ENCODE measurements around the gene PCSK4.
"Not testable (repeated sequence)": the region's sequence is repeated elsewhere in the genome, so short reads cannot be mapped to it uniquely, and the experiment has no call there.

PCSK4 gene

DNA sequence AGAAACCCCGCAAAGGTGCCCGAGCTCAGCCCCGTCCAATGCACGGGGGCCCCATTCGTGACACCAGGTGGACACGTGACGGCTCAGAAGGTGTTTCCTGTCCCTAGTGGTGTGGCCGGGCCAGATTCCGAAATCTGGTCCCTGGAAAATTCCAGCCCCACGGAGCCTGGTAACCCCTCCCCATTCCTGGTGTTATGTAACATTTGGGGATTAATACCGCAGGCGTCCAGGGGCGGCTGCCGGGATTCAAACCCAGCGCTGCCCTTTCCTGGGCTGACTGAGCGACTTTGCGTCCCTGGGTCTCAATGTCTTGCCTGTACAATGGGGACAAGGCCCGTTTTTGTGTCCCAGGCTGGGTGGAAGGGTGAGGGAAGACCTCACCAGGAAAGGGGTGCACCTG is 32.7 kb upstream of the PCSK4 start:
- in situ Hi-C loops (cut with HindIII; ENCODE audit: low sequenced_read_pairs) = no loop called here

DNA sequence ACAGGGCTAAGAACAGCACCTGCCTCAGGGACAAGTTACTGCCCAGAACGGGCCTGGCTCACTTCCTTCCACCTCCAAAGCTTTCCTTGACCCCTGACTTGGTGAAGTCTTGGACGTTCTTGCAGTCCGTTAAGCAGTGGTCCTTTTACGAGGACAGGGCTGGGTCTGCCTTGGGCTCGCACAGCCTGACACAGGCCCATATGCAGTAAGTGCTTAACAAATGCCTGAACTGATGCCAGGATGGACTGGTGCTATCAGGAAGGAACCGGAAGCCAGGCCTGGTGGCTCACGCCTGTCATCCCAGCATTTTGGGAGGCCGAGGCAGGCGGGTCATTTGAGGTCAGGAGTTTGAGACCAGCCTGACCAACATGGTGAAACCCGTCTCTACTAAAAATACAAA is 31.9 kb upstream of the PCSK4 start:
- in situ Hi-C loops (cut with HindIII; ENCODE audit: low sequenced_read_pairs) = no loop called here

DNA sequence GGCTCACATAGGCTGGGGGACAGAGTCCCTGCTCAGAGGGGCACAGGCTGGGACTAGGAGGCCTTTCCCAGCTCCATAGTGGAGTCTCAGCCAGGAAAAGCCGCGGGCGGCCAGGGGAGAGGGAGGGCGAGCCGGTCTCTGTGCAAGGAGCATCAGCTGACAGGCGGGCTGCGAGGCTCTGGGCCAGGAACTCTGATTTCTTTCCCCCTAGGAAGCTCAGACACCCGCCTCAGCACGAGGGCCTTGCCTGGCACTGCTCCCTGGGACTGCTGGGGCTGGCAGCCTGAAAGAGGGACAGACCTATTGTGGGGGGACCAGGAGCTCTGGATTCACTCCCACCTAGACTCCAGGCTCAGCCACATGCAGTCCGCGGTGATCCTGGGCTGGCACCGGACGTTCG is 31.5 kb upstream of the PCSK4 start:
- in situ Hi-C loops (cut with HindIII; ENCODE audit: low sequenced_read_pairs) = no loop called here

DNA sequence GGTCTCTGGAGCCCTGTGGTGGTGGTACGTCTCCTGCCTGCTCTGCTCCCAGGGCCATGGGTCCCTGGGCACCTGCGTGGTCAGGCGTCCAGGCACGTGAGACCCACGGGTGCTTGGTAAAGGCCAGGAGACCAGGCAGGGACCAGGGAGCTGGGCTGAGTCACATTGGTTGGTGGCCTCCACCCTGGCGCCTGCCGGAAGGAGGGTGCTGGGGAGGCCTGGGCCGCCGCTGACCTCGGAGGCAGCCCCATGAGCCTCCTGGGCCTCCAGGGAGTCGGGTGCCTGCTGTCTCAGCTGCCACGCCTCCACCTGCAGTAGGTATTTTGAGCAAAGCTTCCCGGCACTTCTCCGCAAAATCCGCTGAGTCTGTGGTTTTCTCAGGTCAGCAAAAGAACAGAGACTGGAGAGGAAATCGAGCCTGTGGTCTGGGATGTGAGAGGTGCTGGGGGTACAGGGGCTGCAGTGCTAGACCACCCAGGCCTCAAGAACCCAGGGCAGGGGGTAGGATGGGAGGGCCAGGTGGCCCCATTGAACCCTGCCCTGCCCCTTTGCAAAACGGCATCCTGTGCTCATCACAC is 30.1 kb upstream of the PCSK4 start:
- in situ Hi-C loops (cut with HindIII; ENCODE audit: low sequenced_read_pairs) = no loop called here

DNA sequence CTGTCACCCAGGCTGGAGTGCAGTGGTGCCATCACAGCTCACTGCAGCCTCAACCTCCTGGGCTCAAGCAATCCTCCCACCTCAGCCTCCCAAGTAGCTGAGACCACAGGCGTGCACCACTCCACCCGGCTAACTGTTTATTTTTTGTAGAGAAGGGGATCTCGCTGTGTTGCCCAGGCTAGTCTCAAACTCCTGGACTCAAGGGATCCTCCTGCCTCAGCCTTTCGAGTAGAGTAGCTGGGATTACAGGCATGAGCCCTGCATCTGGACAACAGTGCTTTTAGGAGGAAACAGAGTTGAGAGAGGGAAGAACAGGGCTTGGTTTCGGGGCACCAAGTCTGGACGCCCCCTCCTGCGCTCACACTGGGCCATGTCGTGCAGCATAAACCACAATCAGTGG is 29.7 kb upstream of the PCSK4 start:
- in situ Hi-C loops (cut with HindIII; ENCODE audit: low sequenced_read_pairs) = not testable (repeated sequence)

DNA sequence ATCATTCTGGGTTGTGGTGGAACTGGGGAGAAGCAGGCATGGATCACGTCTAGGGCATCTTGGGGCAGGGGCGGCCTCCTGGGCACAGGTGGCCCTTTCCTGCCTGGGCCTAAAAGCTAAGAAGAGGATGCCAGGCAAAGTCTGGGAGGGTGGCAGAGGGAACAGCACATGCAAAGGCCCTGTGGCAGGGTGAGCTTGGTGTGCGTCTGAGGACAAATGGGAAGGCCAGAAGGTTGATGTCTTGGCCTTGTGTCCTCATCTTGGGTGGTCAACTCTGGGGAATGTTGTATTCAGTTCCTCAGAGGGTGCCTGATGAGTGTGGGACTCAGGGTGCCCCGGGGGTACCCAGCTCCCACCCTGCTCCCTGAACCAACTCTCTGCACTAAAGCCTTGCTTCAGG is 28.3 kb upstream of the PCSK4 start:
- in situ Hi-C loops (cut with HindIII; ENCODE audit: low sequenced_read_pairs) = no loop called here

DNA sequence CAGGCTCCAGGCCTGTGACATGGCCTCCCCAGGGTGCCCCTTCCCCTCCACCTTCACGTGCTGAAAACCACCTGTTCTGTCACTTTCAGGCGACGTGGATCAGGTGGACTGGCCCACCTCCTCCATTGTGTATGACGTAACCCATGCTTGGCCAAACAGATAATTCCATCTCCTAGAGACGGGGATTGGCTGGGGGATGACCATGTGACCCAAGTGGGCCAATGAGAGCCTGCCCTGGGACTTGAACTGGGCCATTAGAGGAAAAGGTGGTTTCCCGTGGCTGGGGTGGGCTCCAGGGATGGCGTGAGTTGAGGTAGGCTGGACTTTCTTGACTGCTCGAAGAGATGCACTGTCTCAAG is 26.2 kb upstream of the PCSK4 start:
- in situ Hi-C loops (cut with HindIII; ENCODE audit: low sequenced_read_pairs) = no loop called here

DNA sequence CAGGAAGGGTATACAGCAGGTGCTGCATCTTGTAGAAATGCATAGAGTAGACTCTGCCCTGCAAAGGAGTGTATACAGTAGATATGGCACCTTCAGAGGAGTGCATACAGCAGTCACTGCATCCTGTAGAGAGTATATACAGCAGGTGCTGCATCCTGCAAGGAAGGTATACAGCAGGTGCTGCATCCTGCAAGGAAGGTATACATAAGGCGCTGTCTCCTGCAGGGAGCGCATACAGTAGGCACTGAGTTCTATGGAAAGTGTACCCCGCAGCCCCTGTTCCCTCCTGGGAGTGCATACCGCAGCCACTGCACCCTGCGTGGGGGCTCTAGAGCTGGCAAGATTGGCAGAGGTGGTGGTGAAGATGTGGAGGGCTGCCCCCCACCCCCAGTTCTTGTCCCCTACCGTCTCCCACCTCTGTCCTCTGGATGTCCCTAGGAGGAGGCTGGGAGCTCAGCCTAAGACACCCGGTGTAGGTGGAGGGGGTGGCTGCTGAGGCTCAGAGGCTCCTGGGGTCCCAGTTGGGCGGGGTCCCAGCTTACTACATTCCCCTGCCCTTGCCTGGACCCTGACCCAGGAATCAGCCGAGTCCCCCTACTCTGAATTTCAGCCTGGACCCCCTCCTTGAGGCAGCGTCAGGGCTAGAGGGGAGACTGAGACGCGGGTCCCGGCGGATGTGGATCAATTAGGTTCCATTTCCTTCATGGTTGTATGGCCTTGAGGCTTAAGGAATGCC is 25.0 kb upstream of the PCSK4 start:
- in situ Hi-C loops (cut with HindIII; ENCODE audit: low sequenced_read_pairs) = no loop called here

DNA sequence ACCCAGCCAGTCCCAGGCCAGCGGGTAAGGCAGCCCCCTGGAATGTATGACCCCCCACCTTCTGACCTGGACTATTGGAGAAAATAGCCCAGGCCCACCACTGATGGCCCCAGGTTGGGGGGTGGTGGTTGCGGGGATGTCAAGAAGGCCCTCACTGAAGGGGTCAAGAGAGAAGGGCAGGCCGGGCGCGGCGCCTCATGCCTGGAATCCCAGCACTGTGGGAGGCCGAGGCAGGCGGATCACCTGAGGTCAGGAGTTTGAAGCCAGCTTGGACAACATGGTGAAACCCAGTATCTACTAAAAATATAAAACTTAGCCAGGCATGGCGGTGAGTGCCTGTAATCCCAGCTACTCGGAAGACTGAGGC is 24.1 kb upstream of the PCSK4 start:
- in situ Hi-C loops (cut with HindIII; ENCODE audit: low sequenced_read_pairs) = no loop called here

DNA sequence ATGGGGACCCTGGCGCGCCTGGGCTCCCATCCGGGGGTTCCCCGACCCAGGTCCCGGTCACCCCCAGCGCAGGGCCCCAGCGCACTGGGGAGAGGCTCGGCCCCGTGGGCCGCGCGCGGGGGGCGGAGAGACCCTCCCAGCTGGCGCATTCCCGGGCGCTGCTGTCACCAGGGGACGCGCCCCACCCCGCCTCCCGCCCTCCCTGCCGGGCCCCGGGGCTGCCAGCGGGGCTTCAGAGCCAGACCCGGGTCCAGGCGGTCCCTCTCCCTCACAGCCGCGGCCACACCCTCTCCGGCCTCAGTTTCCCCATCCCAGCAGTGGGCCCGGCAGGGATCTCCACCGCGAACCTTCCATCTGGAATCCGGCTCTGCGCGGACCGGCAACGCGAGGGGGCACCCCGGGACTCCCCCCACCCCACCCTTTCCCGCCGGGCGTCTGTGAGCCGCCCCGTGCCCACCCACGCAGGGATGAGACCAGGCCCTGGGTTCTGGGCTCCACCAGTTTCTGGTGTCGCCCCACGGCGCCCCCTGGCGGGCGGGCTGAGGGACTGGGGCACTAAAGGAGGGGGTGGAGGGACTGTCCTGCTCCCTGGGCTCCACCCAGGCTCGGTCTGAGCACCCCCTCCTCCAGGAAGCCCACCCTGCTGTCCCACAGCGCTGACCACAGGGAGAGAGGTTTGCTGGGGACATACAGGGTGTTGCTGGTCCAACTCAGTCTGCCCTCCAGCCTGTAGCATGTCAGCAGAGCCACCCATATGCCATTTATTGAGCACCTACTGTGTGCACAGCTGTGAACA is 23.5 kb upstream of the PCSK4 start:
- in situ Hi-C loops (cut with HindIII; ENCODE audit: low sequenced_read_pairs) = no loop called here

DNA sequence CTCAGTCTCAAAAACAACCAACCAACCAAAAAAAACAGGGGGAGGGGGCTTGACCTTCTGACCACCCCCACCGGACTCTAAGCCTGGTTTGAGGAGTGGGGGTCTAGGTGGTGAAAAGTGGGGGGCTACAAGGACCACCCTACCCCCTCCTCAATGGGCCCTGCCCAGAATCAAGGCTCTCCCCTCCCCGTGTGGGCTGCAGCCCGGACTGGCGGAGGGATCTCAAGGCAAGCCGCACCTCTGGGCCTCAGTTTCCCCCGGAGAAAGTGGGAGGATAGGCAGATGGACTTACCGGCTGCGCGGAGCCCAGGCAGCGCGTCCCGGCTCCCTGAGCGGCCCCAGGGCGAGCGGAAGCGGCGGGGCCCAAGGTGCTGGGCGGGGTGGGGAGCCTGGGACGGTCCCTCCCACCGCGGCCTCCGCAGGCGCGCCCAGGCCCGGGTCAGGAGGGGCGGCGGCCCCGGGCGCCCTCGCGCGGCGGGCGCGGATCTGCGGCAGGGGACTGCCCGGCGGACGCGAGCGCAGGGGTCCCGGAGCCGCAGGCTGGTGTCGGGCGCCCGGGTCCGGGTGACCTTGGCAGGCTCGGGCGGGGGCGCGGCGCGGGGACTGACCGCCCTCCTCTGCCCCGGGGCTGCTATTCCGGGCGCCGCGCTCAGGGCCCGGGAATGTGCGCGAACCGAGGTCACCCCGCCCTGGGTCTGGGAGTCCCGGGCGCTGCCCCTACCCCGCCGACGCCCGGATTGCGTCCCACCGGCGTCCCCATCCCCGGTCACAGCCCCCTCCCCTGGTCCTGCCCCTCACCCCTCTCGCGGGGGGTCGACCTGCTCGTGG is 22.7 kb upstream of the PCSK4 start, which contains the start of gene ADAMTSL5:
Gene ADAMTSL5 (minus strand): TSS at position 349 of the 828 bp plus-strand sequence. CDS start 2,076 bp downstream, outside the sequence.
- in situ Hi-C loops (cut with HindIII; ENCODE audit: low sequenced_read_pairs) = no loop called here

DNA sequence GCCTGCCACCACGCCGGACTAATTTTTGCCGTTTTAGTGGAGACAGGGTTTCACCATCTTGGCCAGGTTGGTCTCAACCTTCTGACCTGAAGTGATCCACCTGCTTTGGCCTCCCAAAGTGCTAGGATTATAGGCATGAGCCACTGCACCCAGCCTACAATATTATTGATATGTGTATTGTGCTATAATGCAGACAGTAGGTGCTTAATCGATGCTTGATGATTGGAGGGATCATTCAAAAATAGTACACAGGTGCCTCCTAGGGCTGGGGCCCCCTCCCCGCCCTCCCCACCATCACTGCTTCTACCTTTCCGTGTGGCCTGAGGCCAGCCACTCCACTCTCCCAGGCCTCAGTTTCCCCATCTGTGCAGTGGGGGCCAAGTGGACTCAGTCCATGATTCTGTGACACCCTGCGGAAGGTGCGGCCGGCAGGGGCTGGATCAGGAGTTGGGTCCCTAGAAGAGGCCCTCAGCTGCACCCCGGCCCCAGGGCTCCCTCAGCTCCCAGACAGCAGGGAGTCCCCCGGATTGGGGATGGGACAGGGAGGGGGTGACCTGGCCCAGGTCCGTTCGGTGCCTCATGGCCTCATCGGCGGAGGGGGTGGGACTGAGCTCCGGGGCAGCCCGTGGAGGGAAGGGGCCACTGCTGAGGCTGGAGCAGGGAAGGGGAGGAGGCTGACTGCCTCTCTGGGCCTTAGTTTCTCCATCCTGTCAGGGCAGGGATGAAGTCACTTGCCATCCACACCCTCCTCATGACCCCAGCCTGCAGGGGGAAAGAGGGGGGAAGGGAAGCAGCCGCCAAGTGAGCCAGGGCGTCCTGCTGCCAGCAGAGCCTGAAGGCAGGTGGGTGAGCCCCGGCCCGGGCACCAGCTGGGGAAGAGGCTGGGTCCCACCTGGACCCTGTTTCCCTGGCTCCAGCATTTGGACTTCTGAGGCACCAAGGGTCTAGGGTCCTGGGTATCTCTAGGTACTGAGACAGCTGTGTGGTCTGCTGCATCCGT is 21.5 kb upstream of the PCSK4 start:
- in situ Hi-C loops (cut with HindIII; ENCODE audit: low sequenced_read_pairs) = no loop called here

DNA sequence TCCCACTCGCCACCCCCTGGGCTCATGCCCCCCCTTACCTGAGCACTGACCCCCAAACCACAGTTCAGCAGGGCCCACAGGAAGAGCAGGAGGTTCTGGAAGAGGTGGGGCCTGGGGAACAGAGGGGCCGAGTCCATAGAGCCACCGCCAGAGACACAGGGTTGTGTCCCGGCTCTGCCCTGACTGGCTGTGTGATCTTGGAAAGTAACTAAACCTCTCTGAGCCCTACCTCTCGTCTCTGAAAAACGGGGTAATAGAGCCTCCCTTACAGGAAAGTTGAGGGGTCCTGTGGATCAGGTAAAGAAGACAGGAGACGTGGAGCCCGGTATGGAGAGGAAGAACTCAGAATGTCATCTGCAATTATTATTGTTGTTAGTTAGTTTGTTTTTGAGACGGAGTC is 20.7 kb upstream of the PCSK4 start:
- in situ Hi-C loops (cut with HindIII; ENCODE audit: low sequenced_read_pairs) = no loop called here

DNA sequence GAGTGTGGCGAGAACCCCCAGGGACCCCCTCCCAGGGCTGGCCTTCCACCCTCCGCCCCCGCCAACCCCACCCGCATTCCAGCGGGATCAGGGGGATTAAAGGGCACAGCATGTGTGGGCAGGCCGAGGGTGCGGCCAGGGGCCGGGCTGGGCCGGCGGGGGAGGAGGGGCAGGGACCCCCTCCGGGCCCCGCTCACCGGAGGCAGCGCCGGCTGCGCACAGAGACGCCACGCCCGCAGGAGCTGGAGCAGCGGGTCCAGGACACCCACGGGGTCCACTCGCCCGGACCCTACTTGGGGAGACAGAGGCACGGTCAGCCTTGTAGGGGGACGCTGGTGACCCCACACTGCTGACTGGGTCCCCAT is 20.3 kb upstream of the PCSK4 start:
- in situ Hi-C loops (cut with HindIII; ENCODE audit: low sequenced_read_pairs) = no loop called here

DNA sequence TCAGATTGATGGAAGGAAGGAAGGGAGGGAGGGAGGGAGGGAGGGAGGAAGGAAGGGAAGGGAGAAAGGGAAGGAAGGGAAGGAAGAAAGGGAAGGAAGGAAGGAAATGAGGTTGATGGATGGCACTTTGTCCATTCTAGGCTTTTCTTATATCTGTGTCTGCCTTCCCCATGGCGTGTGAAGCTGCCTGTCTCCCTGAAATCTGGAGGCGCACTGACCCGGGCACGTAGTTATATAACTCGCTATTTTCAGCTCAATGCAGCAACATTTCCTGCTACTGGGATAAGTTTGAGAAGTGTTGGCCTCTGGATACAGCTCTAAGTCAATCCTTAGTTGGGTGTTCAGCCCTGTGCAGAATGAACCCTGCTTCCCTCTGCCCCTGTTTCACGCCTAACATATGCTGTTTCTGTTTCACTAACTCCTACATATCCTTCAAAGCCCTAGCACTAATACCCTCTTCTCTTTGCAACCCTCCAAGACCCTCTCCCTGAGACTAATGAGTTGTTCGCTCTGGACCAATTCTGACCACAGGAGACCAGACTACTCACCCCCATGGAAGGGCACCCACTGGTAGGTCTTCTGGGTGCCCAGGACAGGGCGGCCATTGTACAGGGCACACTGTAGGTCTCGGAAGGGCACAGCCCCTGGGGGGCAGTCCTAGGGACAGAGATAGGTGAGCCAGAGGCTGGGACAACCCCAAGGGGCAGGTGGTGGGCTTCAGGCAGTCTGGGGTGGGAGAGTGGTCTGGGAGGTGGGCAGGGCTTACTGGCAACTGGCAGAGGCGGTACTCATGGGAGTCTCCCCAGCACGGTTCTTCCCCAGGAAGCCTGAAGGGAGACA is 19.7 kb upstream of the PCSK4 start:
- in situ Hi-C loops (cut with HindIII; ENCODE audit: low sequenced_read_pairs) = no loop called here

DNA sequence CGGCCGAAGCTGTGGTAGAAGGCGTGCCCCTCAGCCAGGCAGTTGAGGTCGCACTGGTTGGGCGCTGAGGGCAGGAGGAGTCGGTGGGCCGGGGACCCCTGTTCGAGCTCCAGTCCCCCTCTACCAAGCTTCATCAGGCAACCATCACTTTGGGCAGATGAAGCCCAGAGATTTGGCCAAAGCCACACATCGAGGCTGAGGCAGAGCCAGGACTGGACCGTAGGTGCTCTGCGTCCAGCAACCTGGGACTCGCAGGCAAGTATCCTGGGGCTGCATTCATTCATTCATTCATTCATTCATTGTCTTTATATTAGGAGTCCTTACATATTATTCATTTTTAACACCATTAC is 18.3 kb upstream of the PCSK4 start:
- in situ Hi-C loops (cut with HindIII; ENCODE audit: low sequenced_read_pairs) = no loop called here

DNA sequence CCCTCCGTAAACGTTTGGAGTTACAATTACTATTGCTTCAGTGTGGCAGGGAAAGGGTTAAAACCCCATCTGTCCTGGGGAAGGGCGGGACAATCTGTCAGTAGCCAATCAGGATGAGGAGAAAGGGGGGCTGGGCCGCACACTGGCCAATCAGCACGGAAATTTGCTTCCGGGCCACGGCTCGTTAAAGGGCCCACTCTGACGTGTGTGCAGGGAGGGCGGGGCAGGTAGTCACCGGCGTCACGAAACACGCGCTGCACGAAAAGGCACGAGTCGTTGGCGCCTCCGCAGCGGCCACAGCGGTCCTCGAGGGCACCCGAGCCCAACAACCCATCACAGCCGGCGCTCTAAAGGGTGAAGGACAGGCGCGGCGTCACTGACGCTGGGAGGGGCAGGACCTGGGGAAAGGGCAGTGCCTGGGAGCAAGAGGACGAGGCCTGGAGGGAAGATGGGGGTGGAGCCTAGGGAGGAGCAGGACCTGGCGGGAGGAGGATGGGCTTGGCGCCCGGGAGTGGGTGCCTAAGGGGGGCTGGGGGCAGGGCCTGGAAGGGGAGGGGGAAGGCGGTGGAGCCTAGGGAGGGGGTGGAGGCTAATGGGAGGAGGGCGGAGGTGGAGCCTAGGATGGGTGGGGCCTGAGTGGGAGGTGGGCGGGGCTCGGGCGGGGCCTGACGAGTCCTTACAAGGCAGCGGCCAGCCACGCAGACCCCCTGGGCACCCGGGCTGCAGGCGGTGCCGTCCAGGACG is 17.8 kb upstream of the PCSK4 start:
- in situ Hi-C loops (cut with HindIII; ENCODE audit: low sequenced_read_pairs) = no loop called here

DNA sequence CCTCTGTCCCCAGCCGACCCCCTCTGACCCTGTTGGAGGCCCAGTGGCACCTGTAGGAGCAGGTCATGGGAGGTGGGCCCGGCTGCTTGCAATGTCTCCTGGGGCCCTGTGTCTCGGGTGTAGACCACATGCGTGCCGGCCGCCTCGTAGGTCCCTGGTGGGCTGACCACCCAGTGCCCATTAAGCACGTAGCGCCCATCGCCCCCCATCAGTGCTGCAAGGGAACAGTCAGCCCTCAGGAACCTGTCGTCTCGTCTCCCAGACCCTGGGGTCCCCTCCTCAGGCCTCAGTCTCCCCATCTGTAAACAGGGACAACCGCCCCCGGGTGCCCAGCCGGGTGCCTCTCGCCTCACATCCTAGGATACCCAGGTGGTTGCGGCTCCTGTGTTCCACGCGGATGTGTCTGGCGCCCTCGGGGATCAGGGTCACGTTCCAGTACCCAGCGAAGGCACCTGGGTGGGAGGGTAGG is 17.1 kb upstream of the PCSK4 start:
- in situ Hi-C loops (cut with HindIII; ENCODE audit: low sequenced_read_pairs) = no loop called here

Data from DLD1 (cell line).